Measurements from ENCODE around the gene HNRNPUL1. TPM values are rescaled to one million over a fixed set of nuclear protein-coding genes. Genes with fewer than 3 reads are reported as not detected.

Gene HNRNPUL1
- 166 and 204 TPM in 2 replicates for total RNA-seq (2014; rRNA removed; shearing (Covaris generic))
- polyA plus RNA-seq (2016; fragmentation: Nextera tagmentation; extraction: Ambion mirVana), result 204 and 207 TPM in 2 replicates
- long read RNA-seq, partial matches to known transcripts, result 6 of 14 reads
- long read RNA-seq, other reads (novel, unspliced or antisense), result 6 of 14 reads

DNA sequence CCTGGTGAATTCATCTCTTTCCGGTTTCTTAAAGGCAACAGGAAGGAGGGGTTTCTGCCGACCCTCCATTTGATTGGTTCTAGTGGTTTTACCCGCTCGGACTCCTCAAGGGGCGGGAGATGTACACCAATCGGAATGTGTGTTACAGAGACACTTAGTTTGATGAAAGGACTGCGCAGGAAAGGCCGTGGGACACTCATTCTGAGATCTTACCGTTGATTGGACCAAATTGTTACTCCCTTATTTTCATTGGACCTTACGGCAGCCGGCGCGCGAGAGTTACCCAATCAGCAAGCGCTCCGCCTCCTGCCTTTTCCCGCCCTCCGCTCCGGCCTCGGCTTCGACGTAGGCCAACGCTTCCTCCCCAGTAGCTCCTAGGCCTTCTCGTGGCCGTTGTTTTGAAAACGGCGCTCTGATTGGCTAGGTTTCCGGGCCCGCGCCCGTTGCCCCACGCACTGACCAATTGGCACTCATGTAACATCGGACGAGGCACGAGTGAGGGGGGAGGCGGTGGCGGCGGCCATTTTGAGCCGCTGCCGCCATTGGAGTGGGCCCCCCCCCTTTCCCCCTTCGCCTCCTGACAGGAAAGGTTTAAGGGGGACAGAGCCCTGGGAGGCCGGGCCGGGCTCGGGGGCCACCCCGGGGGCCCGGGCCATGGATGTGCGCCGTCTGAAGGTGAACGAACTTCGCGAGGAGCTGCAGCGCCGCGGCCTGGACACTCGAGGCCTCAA, at the start of gene HNRNPUL1:
Gene HNRNPUL1, plus strand, starts transcription at position 523 of the 731 bp plus-strand sequence. Its CDS starts 132 bp downstream, at position 655.
- Mint-ChIP-seq H3K27me3 (ENCODE audit: insufficient read depth, low read depth, poor library complexity) (peaks cover 22% of the 10 kb centered on the region), H3K27ac (peak within 1 kb of the TSS; percentile 99), H3K9me3 (no peaks in the 10 kb centered on the region; the same call in 1 of the 3 replicates), H3K36me3 (ENCODE audit: low read depth) (peaks cover 49% of the 10 kb centered on the region), H3K4me3 (peak within 1 kb of the TSS; percentile 94), H3K4me1 (peaks cover 22% of the 10 kb centered on the region)
- DNase-seq (ENCODE audit: low spot score) (peak; percentile 100), ATAC-seq (peak; percentile 66)
- Histone ChIP-seq H3K4me3 (peak within 1 kb of the TSS; percentile 82), H2AFZ (no peak within 1 kb of the TSS), H3K27me3 (ENCODE audit: insufficient read depth) (no peaks in the 10 kb centered on the region), H3K4me1 (ENCODE audit: insufficient read depth) (peaks cover 7% of the 10 kb centered on the region), H3K27ac (ENCODE audit: low read depth) (peak within 1 kb of the TSS; percentile 93), H4K20me1 (replicated peaks; ENCODE audit: insufficient read depth) (peaks cover 31% of the 10 kb centered on the region), H3K36me3 (ENCODE audit: insufficient read depth) (peaks cover 12% of the 10 kb centered on the region), H3K79me2 (replicated peaks; ENCODE audit: insufficient read depth) (peaks cover 53% of the 10 kb centered on the region), H3K9me2 (ENCODE audit: insufficient read depth) (no peaks in the 10 kb centered on the region), H3K4me2 (peak within 1 kb of the TSS; percentile 91), H3F3A (replicated peaks; ENCODE audit: low read depth) (peaks cover 16% of the 10 kb centered on the region)
- no peak for TF ChIP-seq EZH2phosphoT487 (IDR thresholded peaks at IDR 0.05; ENCODE audit: unreplicated experiment)
- no peak for TF ChIP-seq STAT1 (IDR thresholded peaks at IDR 0.05; ENCODE audit: unreplicated experiment)
- no peak for TF ChIP-seq ZNF331 (CRISPR knock-in tag; IDR thresholded peaks at IDR 0.05; ENCODE audit: low read depth)
- TF ChIP-seq NANOG (IDR thresholded peaks at IDR 0.05; ENCODE audit: borderline replicate concordance), result no peak
- TF ChIP-seq, protein P1, sequence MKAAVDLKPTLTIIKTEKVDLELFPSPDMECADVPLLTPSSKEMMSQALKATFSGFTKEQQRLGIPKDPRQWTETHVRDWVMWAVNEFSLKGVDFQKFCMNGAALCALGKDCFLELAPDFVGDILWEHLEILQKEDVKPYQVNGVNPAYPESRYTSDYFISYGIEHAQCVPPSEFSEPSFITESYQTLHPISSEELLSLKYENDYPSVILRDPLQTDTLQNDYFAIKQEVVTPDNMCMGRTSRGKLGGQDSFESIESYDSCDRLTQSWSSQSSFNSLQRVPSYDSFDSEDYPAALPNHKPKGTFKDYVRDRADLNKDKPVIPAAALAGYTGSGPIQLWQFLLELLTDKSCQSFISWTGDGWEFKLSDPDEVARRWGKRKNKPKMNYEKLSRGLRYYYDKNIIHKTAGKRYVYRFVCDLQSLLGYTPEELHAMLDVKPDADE (IDR thresholded peaks at IDR 0.05), result peak; percentile 44
- TF ChIP-seq, protein P2, sequence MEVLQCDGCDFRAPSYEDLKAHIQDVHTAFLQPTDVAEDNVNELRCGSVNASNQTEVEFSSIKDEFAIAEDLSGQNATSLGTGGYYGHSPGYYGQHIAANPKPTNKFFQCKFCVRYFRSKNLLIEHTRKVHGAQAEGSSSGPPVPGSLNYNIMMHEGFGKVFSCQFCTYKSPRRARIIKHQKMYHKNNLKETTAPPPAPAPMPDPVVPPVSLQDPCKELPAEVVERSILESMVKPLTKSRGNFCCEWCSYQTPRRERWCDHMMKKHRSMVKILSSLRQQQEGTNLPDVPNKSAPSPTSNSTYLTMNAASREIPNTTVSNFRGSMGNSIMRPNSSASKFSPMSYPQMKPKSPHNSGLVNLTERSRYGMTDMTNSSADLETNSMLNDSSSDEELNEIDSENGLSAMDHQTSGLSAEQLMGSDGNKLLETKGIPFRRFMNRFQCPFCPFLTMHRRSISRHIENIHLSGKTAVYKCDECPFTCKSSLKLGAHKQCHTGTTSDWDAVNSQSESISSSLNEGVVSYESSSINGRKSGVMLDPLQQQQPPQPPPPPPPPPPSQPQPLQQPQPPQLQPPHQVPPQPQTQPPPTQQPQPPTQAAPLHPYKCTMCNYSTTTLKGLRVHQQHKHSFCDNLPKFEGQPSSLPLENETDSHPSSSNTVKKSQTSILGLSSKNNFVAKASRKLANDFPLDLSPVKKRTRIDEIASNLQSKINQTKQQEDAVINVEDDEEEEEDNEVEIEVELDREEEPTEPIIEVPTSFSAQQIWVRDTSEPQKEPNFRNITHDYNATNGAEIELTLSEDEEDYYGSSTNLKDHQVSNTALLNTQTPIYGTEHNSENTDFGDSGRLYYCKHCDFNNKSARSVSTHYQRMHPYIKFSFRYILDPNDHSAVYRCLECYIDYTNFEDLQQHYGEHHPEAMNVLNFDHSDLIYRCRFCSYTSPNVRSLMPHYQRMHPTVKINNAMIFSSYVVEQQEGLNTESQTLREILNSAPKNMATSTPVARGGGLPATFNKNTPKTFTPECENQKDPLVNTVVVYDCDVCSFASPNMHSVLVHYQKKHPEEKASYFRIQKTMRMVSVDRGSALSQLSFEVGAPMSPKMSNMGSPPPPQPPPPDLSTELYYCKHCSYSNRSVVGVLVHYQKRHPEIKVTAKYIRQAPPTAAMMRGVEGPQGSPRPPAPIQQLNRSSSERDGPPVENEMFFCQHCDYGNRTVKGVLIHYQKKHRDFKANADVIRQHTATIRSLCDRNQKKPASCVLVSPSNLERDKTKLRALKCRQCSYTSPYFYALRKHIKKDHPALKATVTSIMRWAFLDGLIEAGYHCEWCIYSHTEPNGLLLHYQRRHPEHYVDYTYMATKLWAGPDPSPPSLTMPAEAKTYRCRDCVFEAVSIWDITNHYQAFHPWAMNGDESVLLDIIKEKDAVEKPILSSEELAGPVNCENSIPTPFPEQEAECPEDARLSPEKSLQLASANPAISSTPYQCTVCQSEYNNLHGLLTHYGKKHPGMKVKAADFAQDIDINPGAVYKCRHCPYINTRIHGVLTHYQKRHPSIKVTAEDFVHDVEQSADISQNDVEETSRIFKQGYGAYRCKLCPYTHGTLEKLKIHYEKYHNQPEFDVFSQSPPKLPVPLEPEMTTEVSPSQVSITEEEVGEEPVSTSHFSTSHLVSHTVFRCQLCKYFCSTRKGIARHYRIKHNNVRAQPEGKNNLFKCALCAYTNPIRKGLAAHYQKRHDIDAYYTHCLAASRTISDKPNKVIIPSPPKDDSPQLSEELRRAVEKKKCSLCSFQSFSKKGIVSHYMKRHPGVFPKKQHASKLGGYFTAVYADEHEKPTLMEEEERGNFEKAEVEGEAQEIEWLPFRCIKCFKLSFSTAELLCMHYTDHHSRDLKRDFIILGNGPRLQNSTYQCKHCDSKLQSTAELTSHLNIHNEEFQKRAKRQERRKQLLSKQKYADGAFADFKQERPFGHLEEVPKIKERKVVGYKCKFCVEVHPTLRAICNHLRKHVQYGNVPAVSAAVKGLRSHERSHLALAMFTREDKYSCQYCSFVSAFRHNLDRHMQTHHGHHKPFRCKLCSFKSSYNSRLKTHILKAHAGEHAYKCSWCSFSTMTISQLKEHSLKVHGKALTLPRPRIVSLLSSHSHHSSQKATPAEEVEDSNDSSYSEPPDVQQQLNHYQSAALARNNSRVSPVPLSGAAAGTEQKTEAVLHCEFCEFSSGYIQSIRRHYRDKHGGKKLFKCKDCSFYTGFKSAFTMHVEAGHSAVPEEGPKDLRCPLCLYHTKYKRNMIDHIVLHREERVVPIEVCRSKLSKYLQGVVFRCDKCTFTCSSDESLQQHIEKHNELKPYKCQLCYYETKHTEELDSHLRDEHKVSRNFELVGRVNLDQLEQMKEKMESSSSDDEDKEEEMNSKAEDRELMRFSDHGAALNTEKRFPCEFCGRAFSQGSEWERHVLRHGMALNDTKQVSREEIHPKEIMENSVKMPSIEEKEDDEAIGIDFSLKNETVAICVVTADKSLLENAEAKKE (CRISPR knock-in tag; IDR thresholded peaks at IDR 0.05), result no peak
- no peak for TF ChIP-seq EZH2 (IDR thresholded peaks at IDR 0.05; ENCODE audit: low read depth, unreplicated experiment)
- peak; percentile 44 for TF ChIP-seq POLR2AphosphoS5 (IDR thresholded peaks at IDR 0.05; ENCODE audit: low read depth)
- no peak for TF ChIP-seq ZNF114 (CRISPR knock-in tag; IDR thresholded peaks at IDR 0.05)
- TF ChIP-seq, protein P3, sequence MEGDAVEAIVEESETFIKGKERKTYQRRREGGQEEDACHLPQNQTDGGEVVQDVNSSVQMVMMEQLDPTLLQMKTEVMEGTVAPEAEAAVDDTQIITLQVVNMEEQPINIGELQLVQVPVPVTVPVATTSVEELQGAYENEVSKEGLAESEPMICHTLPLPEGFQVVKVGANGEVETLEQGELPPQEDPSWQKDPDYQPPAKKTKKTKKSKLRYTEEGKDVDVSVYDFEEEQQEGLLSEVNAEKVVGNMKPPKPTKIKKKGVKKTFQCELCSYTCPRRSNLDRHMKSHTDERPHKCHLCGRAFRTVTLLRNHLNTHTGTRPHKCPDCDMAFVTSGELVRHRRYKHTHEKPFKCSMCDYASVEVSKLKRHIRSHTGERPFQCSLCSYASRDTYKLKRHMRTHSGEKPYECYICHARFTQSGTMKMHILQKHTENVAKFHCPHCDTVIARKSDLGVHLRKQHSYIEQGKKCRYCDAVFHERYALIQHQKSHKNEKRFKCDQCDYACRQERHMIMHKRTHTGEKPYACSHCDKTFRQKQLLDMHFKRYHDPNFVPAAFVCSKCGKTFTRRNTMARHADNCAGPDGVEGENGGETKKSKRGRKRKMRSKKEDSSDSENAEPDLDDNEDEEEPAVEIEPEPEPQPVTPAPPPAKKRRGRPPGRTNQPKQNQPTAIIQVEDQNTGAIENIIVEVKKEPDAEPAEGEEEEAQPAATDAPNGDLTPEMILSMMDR (conservative IDR thresholded peaks at IDR 0.05; ENCODE audit: low read depth in 2 of 2), result peak; percentile 18 to 21; a peak in 3 of 4 replicates
- no peak for TF ChIP-seq JUNB (IDR thresholded peaks at IDR 0.05; ENCODE audit: unreplicated experiment)
- peak; percentile 87 for TF ChIP-seq CREB1 (CRISPR knock-in tag; IDR thresholded peaks at IDR 0.05; ENCODE audit: low read depth)
